Right lobe of liver (tissue), 4 donors: ENCODE measurements around the gene MECR.

Experiments used
- POLR2A ChIP-seq: fragments of 450-650 bp; IDR thresholded peaks from one replicate; pipeline ENCODE4 v1.6.1; 2017; ENCODE audit warnings: antibody characterized with exemption, mild to moderate bottlenecking
- TF ChIP-seq, protein P1 (sequence below), 4 donors: fragments of 200-600 bp in 3 of 4; fragments of 450-650 bp in 1 of 4; IDR thresholded peaks; one replicate each; pipeline versions ENCODE4 v1.5.1 to v1.8.0; 2016 to 2022; ENCODE audit warnings: antibody characterized with exemption in 4 of 4, mild to moderate bottlenecking in 2 of 4
- donor health status: DM: no; HTN: no; CAD: no.
- donor health status: DM: no; HTN: no; CAD: no.
- donor health status: DM: no; HTN: yes; CAD: no.

DNA sequence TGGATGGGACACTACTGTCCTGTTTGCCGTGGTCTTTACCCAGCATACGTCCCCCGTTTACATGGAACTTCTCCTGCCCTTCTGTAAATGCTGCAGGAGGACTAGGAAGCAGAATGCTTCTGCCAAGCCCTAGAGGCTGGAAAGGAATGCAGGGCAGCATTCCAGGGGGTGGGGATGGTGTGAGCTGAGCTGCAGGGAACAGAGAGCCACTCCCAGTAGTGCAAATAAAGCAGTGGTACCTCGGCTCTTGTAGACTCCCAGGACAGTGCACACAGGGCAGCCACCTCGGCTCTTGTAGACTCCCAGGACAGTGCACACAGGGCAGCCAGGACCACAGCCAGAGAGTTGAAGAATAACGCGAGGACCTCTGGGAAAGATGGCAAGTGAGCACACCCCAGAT lies 41.0 kb upstream of the MECR start:
- TF ChIP-seq POLR2A = no peak
- TF ChIP-seq, protein P1, sequence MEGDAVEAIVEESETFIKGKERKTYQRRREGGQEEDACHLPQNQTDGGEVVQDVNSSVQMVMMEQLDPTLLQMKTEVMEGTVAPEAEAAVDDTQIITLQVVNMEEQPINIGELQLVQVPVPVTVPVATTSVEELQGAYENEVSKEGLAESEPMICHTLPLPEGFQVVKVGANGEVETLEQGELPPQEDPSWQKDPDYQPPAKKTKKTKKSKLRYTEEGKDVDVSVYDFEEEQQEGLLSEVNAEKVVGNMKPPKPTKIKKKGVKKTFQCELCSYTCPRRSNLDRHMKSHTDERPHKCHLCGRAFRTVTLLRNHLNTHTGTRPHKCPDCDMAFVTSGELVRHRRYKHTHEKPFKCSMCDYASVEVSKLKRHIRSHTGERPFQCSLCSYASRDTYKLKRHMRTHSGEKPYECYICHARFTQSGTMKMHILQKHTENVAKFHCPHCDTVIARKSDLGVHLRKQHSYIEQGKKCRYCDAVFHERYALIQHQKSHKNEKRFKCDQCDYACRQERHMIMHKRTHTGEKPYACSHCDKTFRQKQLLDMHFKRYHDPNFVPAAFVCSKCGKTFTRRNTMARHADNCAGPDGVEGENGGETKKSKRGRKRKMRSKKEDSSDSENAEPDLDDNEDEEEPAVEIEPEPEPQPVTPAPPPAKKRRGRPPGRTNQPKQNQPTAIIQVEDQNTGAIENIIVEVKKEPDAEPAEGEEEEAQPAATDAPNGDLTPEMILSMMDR (IDR thresholded peaks at IDR 0.05) = no peak
